ENCODE data around the gene LILRB4. TPM values are rescaled to one million over a fixed set of nuclear protein-coding genes. Genes with fewer than 3 reads are reported as not detected.
"Not testable (repeated sequence)": the region's sequence is repeated elsewhere in the genome, so short reads cannot be mapped to it uniquely, and the experiment has no call there.

Gene LILRB4
- total and polyA plus RNA-seq, 2 donors (not counting 3 experiments of a cell fraction or from before 2014, with no cell fraction given), result not detected

DNA sequence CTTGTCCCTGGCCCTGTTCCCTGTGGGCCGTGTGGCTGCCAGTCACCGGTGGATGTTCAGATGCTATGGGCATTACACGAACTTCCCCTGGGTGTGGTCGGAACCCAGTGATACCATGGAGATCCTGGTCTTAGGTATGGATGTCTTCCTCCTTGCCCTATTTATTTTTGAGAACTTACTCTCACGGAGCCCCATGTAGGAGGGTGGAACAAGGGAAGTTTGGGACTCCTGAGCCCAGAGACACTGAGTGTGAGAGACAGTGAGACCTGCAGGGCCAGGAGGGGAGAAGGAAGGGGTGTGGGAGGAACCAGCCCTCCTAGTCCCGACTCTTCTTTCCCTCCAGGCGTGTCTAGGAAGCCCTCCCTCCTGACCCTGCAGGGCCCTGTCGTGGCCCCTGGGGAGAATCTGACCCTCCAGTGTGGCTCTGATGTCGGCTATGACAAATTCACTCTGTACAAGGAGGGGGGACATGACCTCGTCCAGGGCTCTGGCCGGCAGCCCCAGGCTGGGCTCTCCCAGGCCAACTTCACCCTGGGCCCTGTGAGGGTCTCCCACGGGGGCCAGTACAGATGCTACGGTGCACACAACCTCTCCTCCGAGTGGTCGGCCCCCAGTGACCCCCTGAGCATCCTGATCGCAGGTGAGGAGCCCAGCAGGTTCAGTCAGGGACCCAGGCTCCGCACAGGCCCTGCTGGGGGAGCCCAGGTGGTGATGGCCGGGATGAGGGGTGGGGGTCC is 46.6 kb downstream of the LILRB4 start:
- no peak overlapping the region for H3K27ac ChIP-seq (ENCODE audit: insufficient read depth, low read depth, low read length)
- no peak overlapping the region for H2AFZ ChIP-seq (ENCODE audit: low read depth, low read length)
- H3K4me1 ChIP-seq (ENCODE audit: control insufficient read depth, extremely low read depth, insufficient read depth, low read length), result no peaks in the 10 kb centered on the region
- no TSS peak for BruUV-seq (replicated peaks)
- no peaks in the 10 kb centered on the region for H4K20me1 ChIP-seq (replicated peaks; ENCODE audit: control insufficient read depth, extremely low read depth, insufficient read depth, low read length)
- H3K79me2 ChIP-seq (ENCODE audit: control insufficient read depth, insufficient read depth, low read length), result no peaks in the 10 kb centered on the region
- H3K9ac ChIP-seq (replicated peaks; ENCODE audit: extremely low read depth, insufficient read depth, low read length), result no peak overlapping the region
- no peak overlapping the region for H3K4me3 ChIP-seq (replicated peaks in 1 of 3; ENCODE audit: insufficient read depth in 1 of 3, low read depth in 1 of 3, low read length in 3 of 3)
- H3K9me1 ChIP-seq (replicated peaks; ENCODE audit: control insufficient read depth, extremely low read depth, insufficient read depth, low read length), result no peaks in the 10 kb centered on the region
- dilution Hi-C loops (cut with MboI; ENCODE audit: extremely low pct_ligation_motif_present, low sequenced_read_pairs), result no loop called here
- no peaks in the 10 kb centered on the region for H3K27me3 ChIP-seq (ENCODE audit: control insufficient read depth in 2 of 2, insufficient read depth in 2 of 2, low read length in 2 of 2)
- ChIA-PET POLR2A (no interaction called here), CTCF (no interaction called here)
- FAIRE-seq (no peak), DNase-seq (ENCODE audit: low read depth, low spot score) (no peak)
- TF ChIP-seq FOS (IDR thresholded peaks at IDR 0.05; ENCODE audit: borderline replicate concordance, insufficient read depth, low read length), result no peak
- TF ChIP-seq JUN (IDR thresholded peaks at IDR 0.05; ENCODE audit: borderline replicate concordance, insufficient read depth, insufficient read length, low read depth), result no peak
- TF ChIP-seq POLR2AphosphoS5 (IDR thresholded peaks at IDR 0.05; ENCODE audit: insufficient read depth, low read depth, low read length), result no peak
- TF ChIP-seq, protein P1, sequence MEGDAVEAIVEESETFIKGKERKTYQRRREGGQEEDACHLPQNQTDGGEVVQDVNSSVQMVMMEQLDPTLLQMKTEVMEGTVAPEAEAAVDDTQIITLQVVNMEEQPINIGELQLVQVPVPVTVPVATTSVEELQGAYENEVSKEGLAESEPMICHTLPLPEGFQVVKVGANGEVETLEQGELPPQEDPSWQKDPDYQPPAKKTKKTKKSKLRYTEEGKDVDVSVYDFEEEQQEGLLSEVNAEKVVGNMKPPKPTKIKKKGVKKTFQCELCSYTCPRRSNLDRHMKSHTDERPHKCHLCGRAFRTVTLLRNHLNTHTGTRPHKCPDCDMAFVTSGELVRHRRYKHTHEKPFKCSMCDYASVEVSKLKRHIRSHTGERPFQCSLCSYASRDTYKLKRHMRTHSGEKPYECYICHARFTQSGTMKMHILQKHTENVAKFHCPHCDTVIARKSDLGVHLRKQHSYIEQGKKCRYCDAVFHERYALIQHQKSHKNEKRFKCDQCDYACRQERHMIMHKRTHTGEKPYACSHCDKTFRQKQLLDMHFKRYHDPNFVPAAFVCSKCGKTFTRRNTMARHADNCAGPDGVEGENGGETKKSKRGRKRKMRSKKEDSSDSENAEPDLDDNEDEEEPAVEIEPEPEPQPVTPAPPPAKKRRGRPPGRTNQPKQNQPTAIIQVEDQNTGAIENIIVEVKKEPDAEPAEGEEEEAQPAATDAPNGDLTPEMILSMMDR (IDR thresholded peaks at IDR 0.05; ENCODE audit: extremely low read depth in 1 of 2, insufficient read depth in 1 of 2, low read depth in 1 of 2, low read length in 2 of 2), result no peak
- no peak for TF ChIP-seq GATA2 (IDR thresholded peaks at IDR 0.05; ENCODE audit: insufficient read depth, insufficient read length, low read depth, low read length)
- TF ChIP-seq, protein P2, sequence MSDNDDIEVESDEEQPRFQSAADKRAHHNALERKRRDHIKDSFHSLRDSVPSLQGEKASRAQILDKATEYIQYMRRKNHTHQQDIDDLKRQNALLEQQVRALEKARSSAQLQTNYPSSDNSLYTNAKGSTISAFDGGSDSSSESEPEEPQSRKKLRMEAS (IDR thresholded peaks at IDR 0.05; ENCODE audit: insufficient read depth, insufficient read length), result no peak
- no peak for TF ChIP-seq POLR2A (IDR thresholded peaks at IDR 0.05; ENCODE audit: low read depth, low read length)
- TF ChIP-seq MYC (IDR thresholded peaks at IDR 0.05; ENCODE audit: low read depth, low read length), result no peak
- TF ChIP-seq EZH2 (IDR thresholded peaks at IDR 0.05; ENCODE audit: borderline replicate concordance, low read depth, low read length, severe bottlenecking), result no peak
- H3K9me3 ChIP-seq (replicated peaks; ENCODE audit: control insufficient read depth, insufficient read depth, low read length), result no peaks in the 10 kb centered on the region
- no peak overlapping the region for H3K4me2 ChIP-seq (ENCODE audit: insufficient read depth, low read length)
- intact Hi-C loops (cut with micrococcal nuclease), result no loop called here
- no peaks in the 10 kb centered on the region for H3K36me3 ChIP-seq (ENCODE audit: control insufficient read depth in 2 of 2, extremely low read depth in 1 of 2, insufficient read depth in 2 of 2, low read length in 2 of 2)

DNA sequence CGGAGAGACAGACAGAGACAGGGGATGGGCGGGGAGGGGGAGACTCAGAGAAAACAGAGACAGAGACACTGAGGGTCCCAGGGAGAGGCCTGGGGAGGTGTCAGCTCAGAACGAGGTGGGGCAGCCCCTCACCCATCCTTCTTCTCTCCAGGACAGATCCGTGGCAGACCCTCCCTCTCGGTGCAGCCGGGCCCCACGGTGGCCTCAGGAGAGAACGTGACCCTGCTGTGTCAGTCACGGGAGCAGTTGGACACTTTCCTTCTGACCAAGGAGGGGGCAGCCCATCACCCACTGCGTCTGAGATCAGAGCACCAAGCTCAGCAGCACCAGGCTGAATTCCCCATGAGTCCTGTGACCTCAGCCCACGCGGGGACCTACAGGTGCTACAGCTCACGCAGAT is 47.2 kb downstream of the LILRB4 start:
- CTCF ChIA-PET, result not testable (repeated sequence)

More for the DNA sequence above, 47.2 kb downstream of the LILRB4 start:
- POLR2A ChIA-PET; H3K4me2 ChIP-seq (ENCODE audit: insufficient read depth, low read length); BruUV-seq (replicated peaks); H3K27me3 ChIP-seq (ENCODE audit: control insufficient read depth in 2 of 2, insufficient read depth in 2 of 2, low read length in 2 of 2); H3K9me1 ChIP-seq (replicated peaks; ENCODE audit: control insufficient read depth, extremely low read depth, insufficient read depth, low read length); H3K4me3 ChIP-seq (replicated peaks in 1 of 3; ENCODE audit: insufficient read depth in 1 of 3, low read depth in 1 of 3, low read length in 3 of 3); FAIRE-seq; H3K9me3 ChIP-seq (replicated peaks; ENCODE audit: control insufficient read depth, insufficient read depth, low read length); H3K9ac ChIP-seq (replicated peaks; ENCODE audit: extremely low read depth, insufficient read depth, low read length); H4K20me1 ChIP-seq (replicated peaks; ENCODE audit: control insufficient read depth, extremely low read depth, insufficient read depth, low read length); H3K36me3 ChIP-seq (ENCODE audit: control insufficient read depth in 2 of 2, extremely low read depth in 1 of 2, insufficient read depth in 2 of 2, low read length in 2 of 2); dilution Hi-C loops (cut with MboI; ENCODE audit: extremely low pct_ligation_motif_present, low sequenced_read_pairs); H3K79me2 ChIP-seq (ENCODE audit: control insufficient read depth, insufficient read depth, low read length); DNase-seq (ENCODE audit: low read depth, low spot score); H2AFZ ChIP-seq (ENCODE audit: low read depth, low read length); H3K4me1 ChIP-seq (ENCODE audit: control insufficient read depth, extremely low read depth, insufficient read depth, low read length); intact Hi-C loops (cut with micrococcal nuclease); H3K27ac ChIP-seq (ENCODE audit: insufficient read depth, low read depth, low read length): not testable (repeated sequence)
